ENCODE data around the gene KLHL34.

DNA sequence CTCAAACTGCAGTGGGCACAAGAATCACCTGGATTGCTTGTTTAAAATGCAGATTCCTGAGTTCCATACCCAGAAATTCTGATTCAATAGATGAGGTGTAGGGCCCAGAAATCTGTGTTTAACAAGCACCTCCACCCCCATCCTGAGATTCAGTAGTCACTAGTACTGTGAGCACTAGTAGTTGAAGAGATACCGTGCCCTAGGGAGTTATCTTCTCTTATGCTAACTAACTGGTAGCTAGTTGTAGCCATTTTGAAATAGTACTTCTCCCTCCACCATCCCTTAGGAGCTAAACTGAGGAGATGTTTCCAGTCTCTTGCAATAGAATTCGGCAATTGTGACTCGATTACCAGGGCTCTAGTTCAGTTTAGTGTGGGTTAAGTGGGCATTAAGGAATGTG lies 18.4 kb downstream of the KLHL34 start:
- TF ChIP-seq, protein P1, sequence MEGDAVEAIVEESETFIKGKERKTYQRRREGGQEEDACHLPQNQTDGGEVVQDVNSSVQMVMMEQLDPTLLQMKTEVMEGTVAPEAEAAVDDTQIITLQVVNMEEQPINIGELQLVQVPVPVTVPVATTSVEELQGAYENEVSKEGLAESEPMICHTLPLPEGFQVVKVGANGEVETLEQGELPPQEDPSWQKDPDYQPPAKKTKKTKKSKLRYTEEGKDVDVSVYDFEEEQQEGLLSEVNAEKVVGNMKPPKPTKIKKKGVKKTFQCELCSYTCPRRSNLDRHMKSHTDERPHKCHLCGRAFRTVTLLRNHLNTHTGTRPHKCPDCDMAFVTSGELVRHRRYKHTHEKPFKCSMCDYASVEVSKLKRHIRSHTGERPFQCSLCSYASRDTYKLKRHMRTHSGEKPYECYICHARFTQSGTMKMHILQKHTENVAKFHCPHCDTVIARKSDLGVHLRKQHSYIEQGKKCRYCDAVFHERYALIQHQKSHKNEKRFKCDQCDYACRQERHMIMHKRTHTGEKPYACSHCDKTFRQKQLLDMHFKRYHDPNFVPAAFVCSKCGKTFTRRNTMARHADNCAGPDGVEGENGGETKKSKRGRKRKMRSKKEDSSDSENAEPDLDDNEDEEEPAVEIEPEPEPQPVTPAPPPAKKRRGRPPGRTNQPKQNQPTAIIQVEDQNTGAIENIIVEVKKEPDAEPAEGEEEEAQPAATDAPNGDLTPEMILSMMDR (conservative IDR thresholded peaks at IDR 0.05; ENCODE audit: low read depth in 2 of 2): no peak
- no peak for TF ChIP-seq EZH2 (IDR thresholded peaks at IDR 0.05; ENCODE audit: low read depth, unreplicated experiment)
- no peak for TF ChIP-seq JUNB (IDR thresholded peaks at IDR 0.05; ENCODE audit: unreplicated experiment)
- TF ChIP-seq CREB1 (CRISPR knock-in tag; IDR thresholded peaks at IDR 0.05; ENCODE audit: low read depth): no peak
- TF ChIP-seq POLR2AphosphoS5 (IDR thresholded peaks at IDR 0.05; ENCODE audit: low read depth): no peak
- TF ChIP-seq, protein P2, sequence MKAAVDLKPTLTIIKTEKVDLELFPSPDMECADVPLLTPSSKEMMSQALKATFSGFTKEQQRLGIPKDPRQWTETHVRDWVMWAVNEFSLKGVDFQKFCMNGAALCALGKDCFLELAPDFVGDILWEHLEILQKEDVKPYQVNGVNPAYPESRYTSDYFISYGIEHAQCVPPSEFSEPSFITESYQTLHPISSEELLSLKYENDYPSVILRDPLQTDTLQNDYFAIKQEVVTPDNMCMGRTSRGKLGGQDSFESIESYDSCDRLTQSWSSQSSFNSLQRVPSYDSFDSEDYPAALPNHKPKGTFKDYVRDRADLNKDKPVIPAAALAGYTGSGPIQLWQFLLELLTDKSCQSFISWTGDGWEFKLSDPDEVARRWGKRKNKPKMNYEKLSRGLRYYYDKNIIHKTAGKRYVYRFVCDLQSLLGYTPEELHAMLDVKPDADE (IDR thresholded peaks at IDR 0.05): no peak
- no peak for TF ChIP-seq EZH2phosphoT487 (IDR thresholded peaks at IDR 0.05; ENCODE audit: unreplicated experiment)
- TF ChIP-seq, protein P3, sequence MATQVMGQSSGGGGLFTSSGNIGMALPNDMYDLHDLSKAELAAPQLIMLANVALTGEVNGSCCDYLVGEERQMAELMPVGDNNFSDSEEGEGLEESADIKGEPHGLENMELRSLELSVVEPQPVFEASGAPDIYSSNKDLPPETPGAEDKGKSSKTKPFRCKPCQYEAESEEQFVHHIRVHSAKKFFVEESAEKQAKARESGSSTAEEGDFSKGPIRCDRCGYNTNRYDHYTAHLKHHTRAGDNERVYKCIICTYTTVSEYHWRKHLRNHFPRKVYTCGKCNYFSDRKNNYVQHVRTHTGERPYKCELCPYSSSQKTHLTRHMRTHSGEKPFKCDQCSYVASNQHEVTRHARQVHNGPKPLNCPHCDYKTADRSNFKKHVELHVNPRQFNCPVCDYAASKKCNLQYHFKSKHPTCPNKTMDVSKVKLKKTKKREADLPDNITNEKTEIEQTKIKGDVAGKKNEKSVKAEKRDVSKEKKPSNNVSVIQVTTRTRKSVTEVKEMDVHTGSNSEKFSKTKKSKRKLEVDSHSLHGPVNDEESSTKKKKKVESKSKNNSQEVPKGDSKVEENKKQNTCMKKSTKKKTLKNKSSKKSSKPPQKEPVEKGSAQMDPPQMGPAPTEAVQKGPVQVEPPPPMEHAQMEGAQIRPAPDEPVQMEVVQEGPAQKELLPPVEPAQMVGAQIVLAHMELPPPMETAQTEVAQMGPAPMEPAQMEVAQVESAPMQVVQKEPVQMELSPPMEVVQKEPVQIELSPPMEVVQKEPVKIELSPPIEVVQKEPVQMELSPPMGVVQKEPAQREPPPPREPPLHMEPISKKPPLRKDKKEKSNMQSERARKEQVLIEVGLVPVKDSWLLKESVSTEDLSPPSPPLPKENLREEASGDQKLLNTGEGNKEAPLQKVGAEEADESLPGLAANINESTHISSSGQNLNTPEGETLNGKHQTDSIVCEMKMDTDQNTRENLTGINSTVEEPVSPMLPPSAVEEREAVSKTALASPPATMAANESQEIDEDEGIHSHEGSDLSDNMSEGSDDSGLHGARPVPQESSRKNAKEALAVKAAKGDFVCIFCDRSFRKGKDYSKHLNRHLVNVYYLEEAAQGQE (IDR thresholded peaks at IDR 0.05; ENCODE audit: unreplicated experiment): no peak
